Liver (tissue), 9 donors: ENCODE measurements around the gene EIF4H. TPM values are rescaled to one million over a fixed set of nuclear protein-coding genes. Genes with fewer than 3 reads are reported as not detected.

Experiments used
- DNase-seq: peaks from one replicate; pipeline ENCODE4 v3.0.0-alpha.2; 2017; ENCODE audit warnings: low spot score
- H3K27ac ChIP-seq, 2 donors: one replicate each; pipeline ENCODE4 v1.7.0; 2013; ENCODE audit warnings: inconsistent platforms in 2 of 2, low read length in 2 of 2, control low read depth in 1 of 2, low read depth in 1 of 2, mild to moderate bottlenecking in 1 of 2
- H3K27me3 ChIP-seq, 4 donors: one replicate each; pipeline versions ENCODE4 v1.6.1 to v1.7.0; 2013; ENCODE audit warnings: low read length in 3 of 4, inconsistent platforms in 1 of 4, mild to moderate bottlenecking in 1 of 4, moderate library complexity in 1 of 4; ENCODE audit not compliant: control insufficient read depth in 4 of 4, insufficient read depth in 4 of 4
- H3K36me3 ChIP-seq, 4 donors: one replicate each; pipeline versions ENCODE4 v1.6.1 to v1.7.0; 2013; ENCODE audit warnings: low read length in 3 of 4, mild to moderate bottlenecking in 3 of 4, low read depth in 1 of 4, moderate library complexity in 1 of 4; ENCODE audit not compliant: control insufficient read depth in 4 of 4, insufficient read depth in 3 of 4
- H3K4me1 ChIP-seq, 4 donors: one replicate each; pipeline versions ENCODE4 v1.6.1 to v1.7.0; 2013; ENCODE audit warnings: low read length in 3 of 4, mild to moderate bottlenecking in 3 of 4, moderate library complexity in 1 of 4; ENCODE audit not compliant: control insufficient read depth in 4 of 4, insufficient read depth in 4 of 4
- H3K4me3 ChIP-seq, 3 donors: one replicate each; pipeline versions ENCODE4 v1.6.1 to v1.7.0; 2013; ENCODE audit warnings: low read length in 3 of 3, control low read depth in 1 of 3, low read depth in 1 of 3, mild to moderate bottlenecking in 1 of 3
- H3K9ac ChIP-seq, 2 donors: one replicate each; pipeline ENCODE4 v1.7.0; 2013; ENCODE audit warnings: low read length in 2 of 2, mild to moderate bottlenecking in 2 of 2, moderate library complexity in 2 of 2, control low read depth in 1 of 2, low read depth in 1 of 2
- H3K9me3 ChIP-seq, 4 donors: one replicate each; pipeline versions ENCODE4 v1.6.1 to v1.7.0; 2013; ENCODE audit warnings: low read length in 3 of 4; ENCODE audit not compliant: control insufficient read depth in 4 of 4
- EGR1 ChIP-seq, 2 donors: IDR thresholded peaks; 2 replicates each; pipeline ENCODE4 v1.6.1; 2016 to 2018; ENCODE audit warnings: antibody characterized with exemption in 2 of 2, low read depth in 2 of 2
- FOXA1 ChIP-seq: IDR thresholded peaks from 2 replicates; pipeline ENCODE4 v1.6.1; 2016; ENCODE audit warnings: antibody characterized with exemption
- FOXA2 ChIP-seq: IDR thresholded peaks from 2 replicates; pipeline ENCODE4 v1.6.1; 2016; ENCODE audit warnings: antibody characterized with exemption
- GABPA ChIP-seq, 2 donors: IDR thresholded peaks in 1 of 2; conservative IDR thresholded peaks in 1 of 2; 2 replicates each; pipeline ENCODE4 v1.6.1; 2016; ENCODE audit warnings: antibody characterized with exemption in 2 of 2, mild to moderate bottlenecking in 1 of 2, moderate library complexity in 1 of 2
- HNF4A ChIP-seq, 2 donors: conservative IDR thresholded peaks; 2 replicates each; pipeline ENCODE4 v1.6.1; 2016; ENCODE audit warnings: antibody characterized with exemption in 2 of 2, mild to moderate bottlenecking in 2 of 2
- HNF4G ChIP-seq: IDR thresholded peaks from 2 replicates; pipeline ENCODE4 v1.6.1; 2016; ENCODE audit warnings: antibody characterized with exemption
- JUND ChIP-seq, 2 donors: IDR thresholded peaks; 2 replicates each; pipeline ENCODE4 v1.6.1; 2016; ENCODE audit warnings: antibody characterized with exemption in 2 of 2
- NR2F2 ChIP-seq: IDR thresholded peaks from 2 replicates; pipeline ENCODE4 v1.6.1; 2016; ENCODE audit warnings: antibody characterized with exemption
- RAD21 ChIP-seq, 2 donors: IDR thresholded peaks; 2 replicates each; pipeline ENCODE4 v1.6.1; 2016; ENCODE audit warnings: antibody characterized with exemption in 2 of 2, mild to moderate bottlenecking in 2 of 2
- REST ChIP-seq: IDR thresholded peaks from 2 replicates; pipeline ENCODE4 v1.6.1; 2016; ENCODE audit warnings: antibody characterized with exemption, mild to moderate bottlenecking
- RXRA ChIP-seq, 2 donors: IDR thresholded peaks; 2 replicates each; pipeline ENCODE4 v1.6.1; 2017 to 2018; ENCODE audit warnings: antibody characterized with exemption in 2 of 2, mild to moderate bottlenecking in 1 of 2
- SP1 ChIP-seq: IDR thresholded peaks from 2 replicates; pipeline ENCODE4 v1.6.1; 2018; ENCODE audit warnings: antibody characterized with exemption, mild to moderate bottlenecking
- TAF1 ChIP-seq: conservative IDR thresholded peaks from 2 replicates; pipeline ENCODE4 v1.6.1; 2016; ENCODE audit warnings: antibody characterized with exemption, mild to moderate bottlenecking
- YY1 ChIP-seq: IDR thresholded peaks from 2 replicates; pipeline ENCODE4 v1.6.1; 2016; ENCODE audit warnings: antibody characterized with exemption, mild to moderate bottlenecking
- ZBTB33 ChIP-seq: IDR thresholded peaks from 2 replicates; pipeline ENCODE4 v1.6.1; 2016; ENCODE audit warnings: antibody characterized with exemption
- WGBS: extraction: QIAGEN DNeasy Blood & Tissue Kit; methylation state at CpG from one replicate; pipeline ENCODE4 v1.1.7; 2013; 5-methylcytosine and 5-hydroxymethylcytosine counted together
- polyA plus RNA-seq, 2 donors: library from polyadenylated mRNA; stranded (reverse) in 1 of 2; unstranded in 1 of 2; fragments of 200-250 nt in 1 of 2; fragments of >200 nt in 1 of 2; fragmentation: Nextera tagmentation in 1 of 2; extraction: Ambion mirVana in 1 of 2; gene quantifications; one replicate each; pipeline versions ENCODE4 v1.2.1 to v1.2.3, GENCODE V29; 2013 to 2015
- total RNA-seq, 2 donors: library from RNA; depleted of rRNA; stranded (reverse); fragments of >200 nt; gene quantifications; one replicate each; pipeline ENCODE4 v1.2.3, GENCODE V29; 2014
- TF ChIP-seq, protein P1 (sequence below): IDR thresholded peaks from 2 replicates; pipeline ENCODE4 v1.6.1; 2016; ENCODE audit warnings: antibody characterized with exemption
- TF ChIP-seq, protein P2 (sequence below): IDR thresholded peaks from 2 replicates; pipeline ENCODE4 v1.6.1; 2016; ENCODE audit warnings: antibody characterized with exemption
- donor health status: healthy.
- donor health status: healthy.
- donor health status: healthy.
- donor health status: healthy.
- donor health status: healthy.

The EIF4H gene
- total and polyA plus RNA-seq, 4 donors, result 81.6 to 166 (median 152) TPM

DNA sequence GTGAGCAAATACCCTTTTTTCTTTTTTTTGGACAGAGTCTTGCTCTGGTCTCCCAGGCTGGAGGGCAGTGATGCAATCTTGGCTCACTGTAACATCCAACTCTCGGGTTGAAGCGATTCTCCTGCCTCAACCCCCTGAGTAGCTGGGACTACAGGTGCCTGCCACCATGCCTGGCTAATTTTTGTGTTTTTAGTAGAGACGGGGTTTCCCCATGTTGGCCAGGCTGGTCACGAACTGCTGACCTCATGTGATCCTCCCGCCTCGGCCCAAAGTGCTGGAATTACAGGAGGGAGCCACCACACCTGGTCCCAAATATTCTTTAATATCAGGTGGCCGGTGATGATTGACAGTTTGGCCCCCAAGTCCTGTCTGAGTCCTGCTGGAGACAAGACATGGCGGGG, 42.2 kb downstream of the EIF4H start:
- H3K27me3 ChIP-seq, result no peaks in the 10 kb centered on the region
- no peak overlapping the region for H3K27ac ChIP-seq
- 46% methylated on average over 8 of the region's 8 CpGs for WGBS
- peaks cover 10 to 29% (median 17%) of the 10 kb centered on the region in 4 donors for H3K4me1 ChIP-seq
- no peaks in the 10 kb centered on the region for H3K36me3 ChIP-seq
- H3K9ac ChIP-seq, result no peak overlapping the region
- H3K9me3 ChIP-seq, result no peaks in the 10 kb centered on the region
- DNase-seq, result no peak
- no peak overlapping the region for H3K4me3 ChIP-seq
- TF ChIP-seq, protein P1, sequence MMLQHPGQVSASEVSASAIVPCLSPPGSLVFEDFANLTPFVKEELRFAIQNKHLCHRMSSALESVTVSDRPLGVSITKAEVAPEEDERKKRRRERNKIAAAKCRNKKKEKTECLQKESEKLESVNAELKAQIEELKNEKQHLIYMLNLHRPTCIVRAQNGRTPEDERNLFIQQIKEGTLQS, result peak; percentile 74
- TF ChIP-seq EGR1 (IDR thresholded peaks at IDR 0.05; ENCODE audit: low read depth in 2 of 2) (no peak), RXRA (IDR thresholded peaks at IDR 0.05) (peak; percentile 25), HNF4G (no peak), HNF4A (conservative IDR thresholded peaks at IDR 0.05) (peak in 1 of 2 donors; percentile 11)

DNA sequence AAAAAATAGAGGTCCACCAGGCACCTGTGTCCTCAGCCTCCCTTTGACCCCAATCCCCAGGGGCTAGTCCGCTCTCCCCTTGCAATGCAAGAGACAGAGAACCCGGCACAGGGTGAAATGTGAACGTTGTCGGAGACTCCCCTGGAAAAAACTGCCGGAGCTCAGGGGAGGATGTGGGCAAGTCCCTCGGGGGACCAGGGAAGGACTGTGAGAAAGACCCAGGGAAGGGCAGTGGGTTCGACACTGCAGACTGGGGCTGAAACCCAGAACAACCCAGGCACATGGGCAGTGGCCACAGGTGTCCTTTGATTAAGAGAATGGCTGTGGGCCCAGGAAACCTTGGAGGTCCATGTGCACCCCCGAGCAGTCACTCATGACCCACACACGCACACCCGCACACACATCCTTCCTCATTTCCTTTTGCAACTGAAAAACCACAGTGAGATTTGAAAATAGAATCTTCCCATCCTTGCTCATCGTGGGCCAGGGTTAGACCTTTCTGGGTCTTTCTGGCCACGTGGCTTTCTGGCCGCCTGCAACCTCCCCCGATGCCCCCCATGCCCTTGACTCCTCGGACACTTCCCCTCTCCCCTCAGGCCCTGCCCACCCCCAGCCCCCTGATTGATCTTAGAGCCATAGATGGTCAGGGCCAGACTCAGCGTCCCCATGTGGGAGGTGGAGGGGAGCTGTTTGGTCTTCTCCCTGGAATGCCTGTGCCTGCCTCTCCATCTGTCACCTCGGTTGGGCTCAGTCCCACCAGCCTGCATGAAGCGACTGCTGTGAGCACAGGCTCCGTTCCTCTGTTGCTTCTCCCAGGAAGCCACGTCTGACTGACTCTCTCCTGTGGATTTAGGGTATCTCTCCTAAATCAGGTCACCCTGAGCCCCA, 43.5 kb downstream of the EIF4H start:
- H3K27ac ChIP-seq, result no peak overlapping the region
- H3K36me3 ChIP-seq, result no peaks in the 10 kb centered on the region
- H3K4me3 ChIP-seq, result no peak overlapping the region
- H3K9ac ChIP-seq, result no peak overlapping the region
- H3K9me3 ChIP-seq, result no peaks in the 10 kb centered on the region
- DNase-seq, result no peak
- no peaks in the 10 kb centered on the region for H3K27me3 ChIP-seq
- 72% methylated on average over 20 of the region's 20 CpGs for WGBS
- TF ChIP-seq TAF1 (no peak), RAD21 (IDR thresholded peaks at IDR 0.05) (no peak), FOXA2 (no peak), EGR1 (IDR thresholded peaks at IDR 0.05; ENCODE audit: low read depth in 2 of 2) (no peak), JUND (IDR thresholded peaks at IDR 0.05) (no peak), YY1 (no peak), HNF4G (no peak), RXRA (IDR thresholded peaks at IDR 0.05) (no peak), REST (no peak), HNF4A (conservative IDR thresholded peaks at IDR 0.05) (no peak), NR2F2 (no peak), SP1 (no peak), ZBTB33 (no peak), FOXA1 (no peak), GABPA (IDR thresholded peaks at IDR 0.05 in 1 of 2, conservative IDR thresholded peaks at IDR 0.05 in 1 of 2) (no peak)
- TF ChIP-seq, protein P2, sequence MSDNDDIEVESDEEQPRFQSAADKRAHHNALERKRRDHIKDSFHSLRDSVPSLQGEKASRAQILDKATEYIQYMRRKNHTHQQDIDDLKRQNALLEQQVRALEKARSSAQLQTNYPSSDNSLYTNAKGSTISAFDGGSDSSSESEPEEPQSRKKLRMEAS, result no peak
- TF ChIP-seq, protein P1, result no peak
- H3K4me1 ChIP-seq, result peaks cover 10 to 29% (median 17%) of the 10 kb centered on the region in 4 donors
